HG02763 (cell line): ENCODE data around the gene GPRC5B.

Experiments used
- ATAC-seq: cut with Tn5 transposase; IDR thresholded peaks from one replicate; pipeline ENCODE4 v1.9.1; 2021; ENCODE audit warnings: mild to moderate bottlenecking, moderate library complexity; ENCODE audit not compliant: unreplicated experiment

Gene GPRC5B

DNA sequence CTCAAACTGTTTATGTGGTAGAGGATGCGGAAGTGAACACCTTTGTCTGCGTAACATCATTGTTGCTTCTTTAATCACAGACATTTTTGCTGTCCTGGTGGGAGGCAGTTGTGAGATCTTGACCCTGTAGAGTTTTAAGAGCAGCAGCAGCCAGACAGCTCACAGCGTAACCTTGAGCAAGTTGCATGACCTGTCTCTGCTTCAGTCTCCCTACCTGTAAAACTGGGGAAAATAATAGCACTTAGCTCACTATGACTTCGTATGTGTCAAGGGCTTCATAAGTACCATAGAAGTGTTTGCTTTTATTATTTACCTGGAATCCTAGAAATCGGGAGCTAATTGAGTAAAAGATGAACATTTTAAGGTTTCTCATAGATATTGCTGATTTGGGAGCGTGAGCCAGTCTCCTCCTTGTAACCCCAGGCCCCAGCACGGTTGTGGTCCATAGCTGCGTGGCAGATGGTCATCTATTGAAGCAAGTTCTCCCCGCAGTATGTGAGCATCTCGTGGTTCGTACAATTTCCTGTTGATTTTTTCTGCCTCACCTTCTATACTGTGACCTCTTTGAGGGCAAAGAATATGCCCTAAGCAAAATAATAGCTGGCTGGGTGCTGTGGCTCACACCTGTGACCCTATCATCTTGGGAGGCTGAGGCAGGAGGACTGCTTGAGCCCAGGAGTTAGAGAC, 34.4 kb downstream of the GPRC5B start:
- ATAC-seq = no peak

DNA sequence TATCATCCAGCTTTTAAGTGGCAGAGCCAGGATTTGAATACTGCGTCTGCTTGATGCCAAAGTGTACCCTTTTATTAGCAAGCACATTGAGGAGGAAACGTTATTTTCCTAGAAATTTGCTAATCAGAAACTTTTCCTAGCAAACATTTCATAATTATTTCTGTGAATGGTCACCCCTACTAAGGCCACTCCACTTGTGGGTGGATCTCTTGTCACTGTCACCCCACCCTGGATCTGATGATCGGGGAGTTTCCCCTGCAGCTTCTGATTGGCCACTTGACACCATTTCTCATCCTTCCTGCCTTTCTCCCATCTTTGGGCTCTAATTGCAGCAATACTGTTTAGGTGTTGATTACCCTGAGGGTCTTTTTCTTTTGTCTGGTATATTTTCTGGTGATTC, 35.9 kb downstream of the GPRC5B start:
- ATAC-seq = no peak

DNA sequence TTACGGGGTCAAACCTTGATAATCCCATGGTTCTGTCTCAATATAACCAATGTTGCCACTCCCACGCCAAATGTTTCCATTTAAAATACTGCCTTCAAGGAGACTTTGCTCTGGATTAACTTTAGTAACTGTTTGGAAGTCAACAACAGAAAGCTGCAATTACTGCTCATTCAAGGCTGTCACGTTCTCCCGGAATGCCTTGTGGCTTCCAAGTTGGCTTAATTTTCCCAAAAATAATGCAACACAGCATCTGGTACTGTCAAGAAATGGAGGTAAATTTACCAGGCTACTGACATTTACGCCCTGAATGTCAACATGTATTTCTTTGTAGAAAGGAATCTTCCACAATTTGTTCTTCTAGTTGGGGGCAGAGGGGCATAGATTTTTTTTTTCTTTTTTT, 38.2 kb downstream of the GPRC5B start:
- no peak for ATAC-seq

DNA sequence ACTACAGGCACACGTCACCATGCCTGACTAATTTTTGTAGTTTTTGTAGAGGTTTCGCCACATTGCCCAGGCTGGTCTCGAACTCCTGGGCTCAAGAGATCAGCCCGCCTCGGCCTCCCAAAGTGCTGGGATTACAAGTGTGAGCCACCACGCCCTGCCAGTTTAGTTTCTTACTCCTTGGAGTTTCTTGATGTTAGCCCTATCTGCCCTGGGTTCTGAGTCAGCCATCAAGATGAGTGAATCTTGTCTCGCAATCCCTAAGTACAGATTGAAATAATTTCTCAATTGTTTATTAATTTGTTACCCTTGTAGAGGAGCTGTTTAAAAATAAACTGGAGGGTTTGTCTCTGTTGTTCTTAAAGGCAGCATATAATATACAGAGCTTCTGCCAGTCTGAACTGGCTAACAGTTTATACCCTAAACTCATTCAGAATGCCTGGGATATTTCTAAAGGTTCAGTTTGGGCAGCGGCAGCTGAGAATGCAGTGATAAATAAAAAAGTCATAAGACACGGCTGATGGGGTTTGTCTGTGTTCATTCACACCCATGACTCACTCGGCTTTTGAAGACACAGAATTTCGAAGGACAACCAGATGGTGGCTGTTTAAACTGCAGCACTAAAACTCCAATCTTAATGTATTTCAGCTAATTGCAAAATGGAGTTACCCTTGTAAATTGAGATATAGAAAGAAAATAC, 39.6 kb downstream of the GPRC5B start:
- ATAC-seq = no peak

DNA sequence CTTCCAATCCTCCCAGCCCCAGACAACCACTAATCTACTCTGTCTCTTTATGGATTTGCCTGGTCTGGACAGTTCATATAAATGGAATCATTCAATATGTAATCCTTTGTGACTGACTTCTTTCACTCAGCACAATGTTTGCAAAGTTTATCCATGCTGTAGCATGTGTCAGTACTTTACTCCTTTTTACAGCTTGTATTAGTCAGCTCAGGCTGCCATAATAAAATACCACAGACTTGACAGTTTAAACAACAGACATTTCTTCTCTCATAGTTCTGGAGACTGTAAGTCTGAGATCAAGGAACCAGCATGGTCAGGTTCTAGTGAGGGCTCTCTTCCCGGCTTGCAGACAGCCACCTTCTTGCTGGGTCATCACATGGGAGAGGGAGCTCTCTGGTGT, 41.3 kb downstream of the GPRC5B start:
- no peak for ATAC-seq

DNA sequence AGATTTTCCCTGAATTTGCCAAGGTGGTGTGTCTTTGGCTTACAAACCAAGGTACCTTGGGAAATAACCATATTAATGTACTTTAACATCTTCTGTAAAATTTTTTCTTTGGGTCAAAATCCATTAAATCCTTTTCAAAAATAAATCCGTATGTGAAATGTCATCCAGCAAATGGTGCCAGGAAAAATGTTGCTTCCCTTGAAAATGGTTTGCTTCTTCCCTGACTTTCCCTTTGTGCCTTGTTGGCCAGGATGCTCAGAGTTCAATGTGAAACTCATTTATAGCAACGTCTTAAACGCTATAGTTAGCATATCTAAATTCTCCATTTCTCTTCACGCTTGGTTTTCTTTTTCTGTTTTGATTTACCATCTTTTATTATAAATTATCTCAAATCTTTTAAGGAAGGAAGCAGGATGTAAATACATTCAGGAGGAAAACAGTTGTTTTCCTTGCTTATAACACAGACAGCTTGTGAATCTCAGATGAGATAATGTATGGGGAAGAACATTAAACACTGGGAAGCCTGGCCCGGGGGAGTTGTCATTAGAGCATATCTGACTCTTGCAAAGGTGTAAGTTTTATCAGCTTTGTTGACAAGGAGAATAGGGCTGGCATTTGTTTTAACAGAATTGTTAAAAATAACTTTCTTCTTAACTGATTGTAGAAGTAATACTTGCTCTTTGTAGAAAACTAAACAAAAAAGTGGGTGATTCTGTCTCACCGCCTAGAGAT, 42.1 kb downstream of the GPRC5B start:
- ATAC-seq = no peak

DNA sequence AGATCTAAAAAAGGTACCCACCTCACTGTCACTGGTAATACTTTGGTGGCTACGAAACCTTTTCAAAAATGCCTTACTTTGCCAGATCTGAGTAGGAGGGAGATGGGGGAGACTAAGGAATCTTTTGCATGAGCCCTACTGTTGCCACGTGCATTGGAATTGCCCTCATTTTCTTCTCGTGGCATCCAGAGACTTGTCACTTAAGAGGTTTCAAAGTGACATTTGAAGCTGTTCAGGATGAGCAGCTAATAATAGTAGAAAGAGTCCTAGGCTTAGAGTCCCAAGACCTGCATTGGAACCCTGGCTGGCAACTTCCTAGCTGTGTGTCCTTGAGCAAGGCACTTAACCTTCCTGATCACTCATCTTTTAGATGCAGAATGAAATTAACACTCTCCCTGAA, 43.5 kb downstream of the GPRC5B start:
- no peak for ATAC-seq

DNA sequence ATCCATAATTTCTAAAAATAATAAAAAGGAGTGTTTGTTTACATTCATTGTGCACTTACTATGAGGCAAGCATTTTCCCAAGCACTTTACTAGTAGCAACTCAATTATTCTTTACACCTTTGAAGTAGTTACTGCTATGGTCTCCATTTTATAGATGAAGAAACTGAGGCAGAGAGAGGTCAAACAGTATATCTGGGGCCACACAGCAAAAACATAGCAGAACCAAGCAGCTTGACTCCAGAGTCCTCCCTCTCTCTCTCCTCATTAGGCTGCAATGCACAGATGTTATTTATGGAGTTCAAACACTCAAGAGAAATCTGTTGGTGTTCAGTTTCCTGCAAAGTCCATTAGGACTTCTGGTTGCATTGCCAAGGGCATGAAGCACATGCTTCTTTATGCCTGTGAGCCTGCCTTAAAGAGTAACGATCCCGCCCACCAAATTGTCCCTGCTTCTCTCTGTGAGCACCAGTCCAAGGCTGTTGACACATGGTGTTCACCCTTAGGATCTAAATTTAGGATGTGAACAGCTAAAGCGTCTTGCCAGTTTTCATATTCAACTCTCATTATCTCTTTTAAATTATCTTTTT, 44.0 kb downstream of the GPRC5B start:
- ATAC-seq = no peak

DNA sequence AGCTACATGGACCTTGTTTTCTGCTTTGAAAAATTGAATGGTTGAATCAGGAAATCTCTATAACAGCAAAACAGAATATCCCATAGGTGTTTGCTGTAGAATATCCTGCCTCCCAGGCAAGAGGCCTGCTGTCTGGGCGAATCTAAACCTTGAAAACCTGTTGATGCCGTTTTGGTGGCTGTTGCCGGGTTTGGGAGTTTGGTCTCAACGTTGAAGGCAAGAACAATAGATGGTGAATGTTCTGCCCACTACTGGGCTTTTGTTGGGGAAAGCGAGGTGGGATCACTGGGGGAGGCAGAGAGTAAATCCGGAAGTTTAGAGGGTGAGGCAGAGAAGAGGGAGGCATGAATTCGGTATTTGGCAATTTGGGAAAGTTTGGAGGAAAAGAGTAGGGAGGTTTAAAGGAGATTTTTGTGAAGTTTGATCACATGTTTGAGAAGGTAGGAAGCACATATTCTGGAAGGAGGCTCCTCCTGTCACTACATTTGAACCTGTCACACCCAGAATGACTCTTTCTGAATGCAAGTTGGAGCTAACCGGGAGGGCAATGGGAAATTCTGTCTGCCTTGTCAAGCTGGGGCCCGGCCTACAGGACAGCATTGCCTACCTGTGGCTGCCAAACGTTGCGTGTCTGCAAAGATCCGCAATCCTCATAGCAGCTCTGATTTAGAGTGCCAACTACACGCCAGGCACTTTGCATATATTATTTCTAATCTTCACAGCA, 46.5 kb downstream of the GPRC5B start:
- no peak for ATAC-seq

DNA sequence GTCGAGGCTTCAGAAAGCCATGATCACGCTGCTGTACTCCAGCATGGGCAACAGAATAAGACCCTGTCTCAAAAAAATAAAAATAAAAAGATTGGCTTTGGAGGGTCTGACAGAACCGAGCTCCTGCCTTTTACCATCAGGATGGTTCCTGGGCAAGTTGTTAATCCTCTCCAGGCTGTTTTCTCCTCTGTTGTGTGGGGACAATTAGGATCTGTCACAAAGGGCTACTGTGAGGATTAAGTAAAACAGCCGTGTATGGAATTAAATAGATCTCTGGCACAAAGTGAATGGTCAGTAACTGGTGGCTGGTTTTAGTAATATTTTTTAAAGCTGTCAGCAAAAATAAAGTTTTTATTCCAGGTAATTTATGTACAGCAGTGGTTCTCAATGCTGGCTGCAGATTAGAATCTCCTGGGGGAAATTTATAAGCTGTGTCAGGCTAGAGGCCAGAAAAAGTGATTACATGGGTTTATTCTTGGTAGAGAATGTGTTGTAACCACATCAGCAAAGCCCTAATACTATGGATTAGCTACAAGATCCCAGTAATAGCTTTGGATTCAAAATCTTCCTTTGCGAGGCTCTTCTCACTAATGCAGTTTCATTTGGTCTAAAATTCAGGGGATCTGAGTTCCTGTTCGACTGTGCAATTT, 47.2 kb downstream of the GPRC5B start:
- no peak for ATAC-seq

DNA sequence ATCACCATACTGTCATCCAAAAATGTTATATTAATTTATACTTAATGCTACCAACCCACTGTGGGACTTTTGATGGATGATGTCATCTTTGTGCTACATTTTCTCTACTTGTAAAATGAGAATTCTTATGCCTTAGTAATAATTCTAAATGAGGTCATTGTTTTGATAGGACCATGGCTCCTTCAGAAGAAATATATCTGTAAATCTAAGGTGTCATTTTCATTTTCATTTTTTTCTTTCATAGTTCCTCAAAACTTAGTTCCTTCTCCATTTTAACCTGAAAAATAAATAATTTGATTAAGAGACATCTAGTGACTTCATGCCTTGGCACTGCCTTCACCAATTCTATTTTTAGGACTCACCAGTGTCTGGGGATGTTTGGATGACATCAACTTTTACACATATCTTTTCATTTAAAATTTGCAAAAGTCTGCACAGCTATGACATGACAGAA, 48.7 kb downstream of the GPRC5B start:
- ATAC-seq = no peak

DNA sequence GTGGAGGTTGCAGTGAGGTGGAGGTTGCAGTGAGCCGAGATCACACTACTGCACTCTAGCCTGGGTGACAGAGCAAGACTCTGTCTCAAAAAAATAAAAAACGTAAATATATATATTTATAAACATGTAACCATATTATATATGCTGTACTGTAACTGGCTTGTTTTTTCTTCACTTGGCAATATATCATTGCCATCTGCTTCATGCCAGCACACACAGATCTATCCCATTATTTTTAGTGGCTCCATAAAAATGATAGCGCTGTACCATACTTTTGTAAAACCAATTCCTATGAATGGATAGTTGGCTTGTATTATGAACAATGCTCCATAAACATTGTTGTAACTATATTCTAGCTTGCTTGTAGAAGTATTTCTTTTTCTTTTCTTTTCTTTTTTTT, 49.5 kb downstream of the GPRC5B start:
- ATAC-seq = no peak

DNA sequence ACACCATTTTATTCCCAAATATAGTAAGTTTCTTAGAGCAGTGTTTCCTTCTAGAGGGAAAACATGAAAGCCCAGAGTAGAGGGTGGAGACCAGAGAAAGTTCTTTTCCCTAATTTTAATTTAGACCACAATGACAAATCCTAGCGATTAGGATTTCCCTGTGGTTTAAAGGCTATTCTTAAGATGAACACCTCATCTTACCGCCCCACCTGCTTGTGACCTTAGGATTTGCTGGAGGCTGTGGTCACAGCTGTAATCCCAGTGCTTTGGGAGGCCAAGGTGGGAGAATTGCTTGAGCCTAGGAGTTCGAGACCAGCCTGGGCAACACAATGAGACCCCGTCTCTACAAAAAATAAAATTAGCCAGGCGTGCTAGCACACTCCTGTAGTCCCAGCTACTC, 51.1 kb downstream of the GPRC5B start:
- no peak for ATAC-seq

DNA sequence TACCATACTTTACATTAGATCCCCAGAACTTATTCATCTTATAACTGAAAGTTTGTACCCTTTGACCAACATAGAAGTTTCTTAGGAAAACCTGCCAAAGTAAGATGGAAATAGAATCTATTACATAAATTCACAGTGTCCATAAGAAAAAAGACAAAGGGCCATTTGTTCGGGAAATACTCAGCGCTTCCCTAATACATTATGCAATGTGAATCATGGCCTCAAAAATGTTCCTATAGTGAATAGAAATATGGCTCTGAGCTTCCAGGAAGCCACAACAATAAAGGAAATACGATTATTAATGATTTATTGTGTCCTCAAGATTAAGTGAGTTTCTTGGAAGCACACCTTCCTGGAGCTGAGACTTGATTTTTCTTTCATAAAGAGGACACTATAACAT, 51.5 kb downstream of the GPRC5B start:
- no peak for ATAC-seq

DNA sequence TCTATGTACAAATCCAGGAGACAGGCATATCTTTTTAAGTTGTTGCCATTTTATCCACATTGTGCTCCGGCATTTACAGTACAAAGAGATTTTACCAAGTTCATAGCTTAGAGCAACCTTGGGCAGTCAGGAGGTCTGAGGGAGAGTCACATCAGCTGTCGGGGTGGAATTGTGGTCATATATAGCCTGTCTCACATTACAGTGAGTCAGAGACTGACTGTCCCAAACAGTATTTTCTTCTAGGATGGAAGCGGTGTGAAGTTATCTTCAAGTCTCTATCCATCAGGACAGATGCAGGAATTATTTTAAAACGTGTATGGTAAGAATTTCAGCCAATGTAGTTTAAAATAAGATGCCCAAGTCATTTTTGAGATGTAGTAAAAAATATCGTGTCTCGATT, 53.0 kb downstream of the GPRC5B start:
- no peak for ATAC-seq

DNA sequence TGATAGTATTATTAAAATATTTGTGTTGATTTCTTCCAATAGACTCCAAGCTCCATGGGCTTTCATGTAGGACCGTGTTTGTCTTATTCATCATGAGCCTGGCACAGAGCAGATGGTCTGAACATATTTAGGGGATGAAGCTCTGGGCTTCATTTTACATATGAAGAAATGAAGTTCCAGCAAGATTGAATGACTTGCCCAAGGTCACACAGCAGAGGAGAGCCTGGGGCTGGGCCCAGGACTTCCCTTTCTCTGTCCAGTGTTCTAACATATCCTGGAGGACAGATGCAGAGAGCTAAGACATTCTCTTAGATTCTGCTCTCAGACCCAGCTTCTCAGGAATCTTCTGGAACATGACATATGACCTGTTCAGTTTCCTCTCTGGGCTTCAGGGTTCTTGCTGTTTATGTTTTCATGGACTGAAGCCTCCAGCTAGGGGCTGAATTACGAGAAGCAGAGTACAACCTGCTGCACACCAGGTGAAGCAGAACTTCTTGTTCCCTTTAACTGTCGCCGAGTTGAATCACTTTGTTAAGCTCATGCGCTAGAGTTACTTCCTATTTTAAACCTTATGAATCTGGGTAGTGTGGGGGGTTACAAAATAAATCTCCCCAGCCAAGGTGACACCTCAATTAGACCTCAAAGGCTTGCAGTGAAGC, 53.6 kb downstream of the GPRC5B start:
- no peak for ATAC-seq

DNA sequence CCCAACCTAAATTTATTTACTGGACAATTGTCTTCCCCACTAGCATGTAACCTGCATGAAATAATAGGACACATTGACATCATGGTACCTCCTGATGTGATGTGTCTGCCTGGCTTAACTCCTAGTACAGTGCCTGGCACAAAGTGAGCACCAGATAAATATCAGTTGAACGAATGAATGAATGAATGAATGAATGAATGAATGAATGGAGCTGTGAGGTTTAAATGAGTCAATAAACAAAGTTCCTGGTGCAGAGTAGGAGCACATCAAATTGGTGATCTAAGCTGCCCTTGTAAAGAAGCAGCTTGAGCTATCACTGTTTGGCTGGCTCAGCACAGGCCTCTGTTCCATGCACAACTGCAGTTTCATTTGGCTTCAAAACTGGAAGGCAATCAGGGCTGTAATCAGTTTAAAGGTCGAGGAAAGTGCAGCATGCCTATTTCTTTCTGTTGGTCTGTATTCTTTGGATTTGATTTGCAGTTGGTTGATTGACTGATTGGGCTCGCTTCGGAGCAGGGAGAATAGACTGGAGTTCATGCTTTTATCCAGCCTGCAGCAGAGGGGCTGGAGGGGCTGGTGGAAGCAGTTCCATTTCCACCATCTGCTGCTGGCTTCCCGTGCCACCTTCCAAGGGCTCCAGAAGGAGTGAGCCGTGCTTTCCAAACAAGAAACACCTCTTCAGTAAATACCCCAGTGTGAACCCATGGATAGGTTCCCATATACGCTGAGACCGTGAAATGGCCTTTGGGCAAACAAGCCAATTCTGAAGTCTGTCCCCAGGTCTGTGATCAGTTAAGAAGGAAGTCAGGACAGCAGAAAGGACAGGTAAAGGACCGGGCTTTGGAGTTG, 54.6 kb downstream of the GPRC5B start:
- no peak for ATAC-seq

DNA sequence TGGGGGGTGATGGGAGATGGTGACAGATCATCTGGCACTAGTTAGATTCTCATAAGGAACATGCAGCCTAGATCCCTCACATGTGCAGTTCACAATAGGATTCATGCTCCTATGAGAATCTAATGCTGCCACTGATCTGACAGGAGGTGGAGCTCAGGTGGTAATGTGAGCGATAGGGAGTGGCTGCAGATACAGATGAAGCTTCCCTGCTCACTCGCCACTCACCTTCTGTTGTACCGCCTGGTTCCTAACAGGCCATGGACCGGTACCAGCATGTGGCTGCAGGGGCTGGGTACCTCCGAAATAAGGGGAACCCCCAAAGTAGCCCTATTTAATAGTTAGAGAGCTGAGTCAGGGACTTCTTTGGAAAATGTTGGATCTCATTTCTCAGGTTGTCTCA, 60.4 kb downstream of the GPRC5B start:
- no peak for ATAC-seq

DNA sequence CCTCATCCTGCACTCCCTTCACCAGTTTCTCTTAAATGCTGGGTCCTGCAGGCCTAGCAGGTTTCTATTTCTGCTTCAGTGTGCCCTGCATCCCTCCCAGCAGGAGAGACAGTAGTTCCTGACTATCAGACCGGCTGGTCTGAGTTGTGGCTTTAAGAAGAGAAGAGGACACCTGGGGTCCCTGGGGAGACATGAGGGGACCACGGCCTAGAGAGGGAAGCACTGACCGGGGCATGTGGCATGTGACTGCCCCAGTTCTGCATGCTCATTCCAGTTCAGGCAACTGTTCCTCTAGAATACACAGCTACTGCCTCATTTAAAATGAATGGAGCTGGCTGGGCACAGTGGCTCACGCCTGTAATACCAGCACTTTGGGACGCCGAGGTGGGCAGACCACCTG, 61.3 kb downstream of the GPRC5B start:
- ATAC-seq = no peak
